Gastrocnemius medialis (tissue), 4 donors: ENCODE results near the gene POLR2A. TPM values are rescaled to one million over a fixed set of nuclear protein-coding genes. Genes with fewer than 3 reads are reported as not detected.

ENCODE experiments used
- ATAC-seq, 2 donors: fragments of 150-250 bp; one replicate each; pipeline ENCODE4 v1.9.1; 2016
- DNase-seq, 2 donors: peaks; one replicate each; pipeline ENCODE4 v3.0.0-alpha.2; 2019
- H3K27ac ChIP-seq, 4 donors: fragments of 200-600 bp; sonication (generic); 1 replicate in 1 of 4; 2 replicates in 3 of 4; pipeline ENCODE4 v1.5.1; 2016 to 2018; ENCODE audit warnings: mild to moderate bottlenecking in 2 of 4, moderate library complexity in 1 of 4
- H3K27me3 ChIP-seq, 3 donors: fragments of 200-600 bp; sonication (generic) in 2 of 3; 1 replicate in 1 of 3; 2 replicates in 2 of 3; pipeline versions ENCODE4 v1.5.1 to v1.6.0; 2016 to 2019; ENCODE audit warnings: mild to moderate bottlenecking in 1 of 3, moderate library complexity in 1 of 3
- H3K36me3 ChIP-seq, 2 donors: fragments of 200-600 bp; sonication (generic) in 1 of 2; one replicate each; pipeline ENCODE4 v1.5.1; 2017 to 2018
- H3K4me1 ChIP-seq, 2 donors: fragments of 200-600 bp; sonication (generic) in 1 of 2; one replicate each; pipeline ENCODE4 v1.5.1; 2016 to 2017; ENCODE audit warnings: mild to moderate bottlenecking in 2 of 2
- H3K4me3 ChIP-seq, 4 donors: fragments of 200-600 bp; sonication (generic) in 3 of 4; 1 replicate in 1 of 4; 2 replicates in 3 of 4; pipeline ENCODE4 v1.5.1; 2016 to 2019; ENCODE audit warnings: mild to moderate bottlenecking in 2 of 4
- H3K9me3 ChIP-seq, 3 donors: fragments of 200-600 bp; sonication (generic) in 2 of 3; 1 replicate in 1 of 3; 2 replicates in 2 of 3; pipeline ENCODE4 v1.5.1; 2016 to 2019
- POLR2A ChIP-seq, 2 donors: fragments of 450-650 bp; IDR thresholded peaks; one replicate each; pipeline ENCODE4 v1.6.1; 2017; ENCODE audit warnings: antibody characterized with exemption in 2 of 2, mild to moderate bottlenecking in 2 of 2, moderate library complexity in 2 of 2
- in situ Hi-C, 4 donors: fragments of 200-750 bp; cut with MboI; loops; one replicate each; pipeline versions ENCODE4 v1.15.0 to v1.8.0; 2017; ENCODE audit warnings: low sequenced_read_pairs in 4 of 4
- intact Hi-C: fragments of 100-400 bp; cut with DNase I; formaldehyde crosslinking; loops from one replicate; pipeline ENCODE4 v1.15.1; 2023; ENCODE audit warnings: low total_unique reads
- total RNA-seq, 4 donors: library from RNA; depleted of rRNA; stranded (reverse); fragments of >200 nt; gene quantifications; one replicate each; pipeline versions ENCODE4 v1.1.0 to v1.2.3, GENCODE V29; 2016
- TF ChIP-seq, protein P1 (sequence below), 5 experiments: fragments of 450-650 bp in 3 of 5; fragments of 200-600 bp in 2 of 5; sonication (generic) in 2 of 5; IDR thresholded peaks in 4 of 5; conservative IDR thresholded peaks in 1 of 5; 1 replicate in 4 of 5; 2 replicates in 1 of 5; pipeline ENCODE4 v1.5.1; 2016 to 2019; ENCODE audit warnings: antibody characterized with exemption in 5 of 5, mild to moderate bottlenecking in 3 of 5, moderate library complexity in 3 of 5

The POLR2A gene
- total RNA-seq, 4 donors from 2014 or later: 20.3 to 56.9 (median 39.3) TPM

DNA sequence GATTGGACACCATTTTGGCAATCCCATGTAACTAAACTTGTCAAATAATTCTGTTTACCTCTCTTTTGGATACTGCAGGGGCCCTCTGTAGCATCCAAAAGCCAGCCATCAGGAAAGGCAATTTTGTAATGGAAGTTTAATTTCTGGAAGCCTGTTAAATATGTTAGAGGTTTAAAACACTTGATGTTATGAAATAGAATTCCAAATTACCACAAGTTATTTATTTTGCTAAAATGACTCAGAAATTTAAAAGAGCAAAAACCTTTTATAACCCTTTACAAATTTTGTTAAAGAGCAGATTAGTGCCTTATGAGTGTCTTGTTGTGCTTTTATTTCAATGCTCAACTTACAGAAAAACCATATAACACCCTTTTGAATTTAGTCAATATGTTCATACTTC lies 44.7 kb downstream of the POLR2A start:
- Histone ChIP-seq H3K4me1 (no peaks in the 10 kb centered on the region), H3K27ac (no peak overlapping the region), H3K27me3 (no peaks in the 10 kb centered on the region), H3K36me3 (no peaks in the 10 kb centered on the region), H3K4me3 (no peak overlapping the region), H3K9me3 (no peaks in the 10 kb centered on the region)
- DNase-seq (no peak), ATAC-seq (no peak)
- TF ChIP-seq POLR2A (IDR thresholded peaks at IDR 0.05): no peak
- TF ChIP-seq, protein P1, sequence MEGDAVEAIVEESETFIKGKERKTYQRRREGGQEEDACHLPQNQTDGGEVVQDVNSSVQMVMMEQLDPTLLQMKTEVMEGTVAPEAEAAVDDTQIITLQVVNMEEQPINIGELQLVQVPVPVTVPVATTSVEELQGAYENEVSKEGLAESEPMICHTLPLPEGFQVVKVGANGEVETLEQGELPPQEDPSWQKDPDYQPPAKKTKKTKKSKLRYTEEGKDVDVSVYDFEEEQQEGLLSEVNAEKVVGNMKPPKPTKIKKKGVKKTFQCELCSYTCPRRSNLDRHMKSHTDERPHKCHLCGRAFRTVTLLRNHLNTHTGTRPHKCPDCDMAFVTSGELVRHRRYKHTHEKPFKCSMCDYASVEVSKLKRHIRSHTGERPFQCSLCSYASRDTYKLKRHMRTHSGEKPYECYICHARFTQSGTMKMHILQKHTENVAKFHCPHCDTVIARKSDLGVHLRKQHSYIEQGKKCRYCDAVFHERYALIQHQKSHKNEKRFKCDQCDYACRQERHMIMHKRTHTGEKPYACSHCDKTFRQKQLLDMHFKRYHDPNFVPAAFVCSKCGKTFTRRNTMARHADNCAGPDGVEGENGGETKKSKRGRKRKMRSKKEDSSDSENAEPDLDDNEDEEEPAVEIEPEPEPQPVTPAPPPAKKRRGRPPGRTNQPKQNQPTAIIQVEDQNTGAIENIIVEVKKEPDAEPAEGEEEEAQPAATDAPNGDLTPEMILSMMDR (IDR thresholded peaks at IDR 0.05 in 4 of 5, conservative IDR thresholded peaks at IDR 0.05 in 1 of 5): no peak
- intact Hi-C loops: no loop called here
- in situ Hi-C loops: loop anchor here in 1 of 4 donors (25.0 kb wide), 1 partner anchor 167 kb away; the partner anchor contains the start of genes KCTD11 and TMEM95

DNA sequence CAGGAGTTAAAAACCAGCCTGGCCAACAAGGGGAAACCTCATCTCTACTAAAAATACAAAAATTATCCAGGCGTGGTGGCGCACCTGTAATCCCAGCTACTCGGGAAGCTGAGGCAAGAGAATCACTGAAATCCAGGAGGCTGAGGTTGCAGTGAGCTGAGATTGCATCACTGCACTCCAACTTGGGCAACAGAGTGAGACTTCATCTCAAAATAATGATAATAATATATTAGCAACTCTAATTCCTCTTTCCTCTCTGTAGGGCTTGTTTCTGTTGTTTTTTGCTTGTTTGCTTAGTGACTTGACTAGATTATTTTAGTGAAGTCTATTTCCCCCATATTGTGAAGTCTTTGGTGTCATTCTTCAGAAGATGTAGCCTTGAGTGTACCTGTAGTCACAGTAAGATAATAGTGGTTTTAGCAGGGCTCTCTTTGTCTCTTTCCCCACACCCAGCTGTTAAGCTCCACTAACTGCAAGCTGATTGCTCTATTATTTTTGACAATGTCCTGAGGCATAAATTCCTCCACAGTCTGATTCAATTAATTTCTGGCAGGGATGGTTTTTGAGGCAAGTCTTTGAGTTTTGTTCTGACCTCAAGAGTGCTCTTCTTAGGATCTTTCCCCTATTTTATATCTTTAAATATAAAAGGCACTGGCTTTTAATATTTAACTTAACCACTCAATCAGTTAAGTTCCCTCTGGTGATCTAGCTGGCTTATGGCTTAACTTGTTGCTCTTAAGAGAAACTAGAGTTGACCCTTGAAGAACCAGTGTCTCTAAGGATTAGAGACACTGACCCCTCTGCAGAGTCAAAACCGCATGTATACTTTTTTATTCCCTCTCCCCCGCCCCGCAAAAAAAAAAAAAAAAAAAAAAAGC lies 46.1 kb downstream of the POLR2A start:
- Histone ChIP-seq H3K4me1 (no peaks in the 10 kb centered on the region), H3K9me3 (no peaks in the 10 kb centered on the region), H3K27me3 (no peaks in the 10 kb centered on the region), H3K4me3 (no peak overlapping the region), H3K36me3 (no peaks in the 10 kb centered on the region), H3K27ac (no peak overlapping the region)
- no peak for DNase-seq
- in situ Hi-C loops (loop anchor here in 1 of 4 donors (25.0 kb wide), 1 partner anchor 168 kb away; the partner anchor contains the start of genes KCTD11 and TMEM95), intact Hi-C loops (no loop called here)
- TF ChIP-seq, protein P1 (IDR thresholded peaks at IDR 0.05 in 4 of 5, conservative IDR thresholded peaks at IDR 0.05 in 1 of 5): no peak
- no peak for TF ChIP-seq POLR2A (IDR thresholded peaks at IDR 0.05)
- ATAC-seq: no peak

DNA sequence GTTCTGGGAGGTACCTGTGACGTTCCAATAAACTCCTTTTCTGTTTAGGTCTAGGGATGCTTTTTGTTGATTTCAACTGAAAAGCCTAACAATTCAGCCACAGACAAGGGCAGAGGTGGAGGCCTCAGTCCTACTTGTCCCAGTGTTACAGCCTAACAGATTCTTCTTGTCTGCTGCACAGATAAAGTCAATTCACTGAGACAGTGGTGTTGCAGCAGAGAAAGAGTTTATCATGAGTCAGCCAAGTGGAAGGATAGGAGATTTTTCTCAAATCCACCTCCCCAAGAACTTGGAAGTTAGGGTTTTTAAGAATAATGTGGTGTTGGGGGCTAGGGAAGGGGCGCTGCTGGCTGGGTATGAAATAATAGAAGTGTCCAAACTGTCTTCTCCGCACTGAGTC lies 53.9 kb downstream of the POLR2A start:
- no peak for DNase-seq
- Histone ChIP-seq H3K27me3 (no peaks in the 10 kb centered on the region), H3K4me3 (no peak overlapping the region), H3K36me3 (no peaks in the 10 kb centered on the region), H3K9me3 (no peaks in the 10 kb centered on the region), H3K27ac (no peak overlapping the region), H3K4me1 (no peaks in the 10 kb centered on the region)
- TF ChIP-seq, protein P1 (IDR thresholded peaks at IDR 0.05 in 4 of 5, conservative IDR thresholded peaks at IDR 0.05 in 1 of 5): no peak
- no peak for TF ChIP-seq POLR2A (IDR thresholded peaks at IDR 0.05)
- in situ Hi-C loops (loop anchor here in 1 of 4 donors (25.0 kb wide), 1 partner anchor 176 kb away; the partner anchor contains the start of genes KCTD11 and TMEM95), intact Hi-C loops (no loop called here)
- no peak for ATAC-seq

DNA sequence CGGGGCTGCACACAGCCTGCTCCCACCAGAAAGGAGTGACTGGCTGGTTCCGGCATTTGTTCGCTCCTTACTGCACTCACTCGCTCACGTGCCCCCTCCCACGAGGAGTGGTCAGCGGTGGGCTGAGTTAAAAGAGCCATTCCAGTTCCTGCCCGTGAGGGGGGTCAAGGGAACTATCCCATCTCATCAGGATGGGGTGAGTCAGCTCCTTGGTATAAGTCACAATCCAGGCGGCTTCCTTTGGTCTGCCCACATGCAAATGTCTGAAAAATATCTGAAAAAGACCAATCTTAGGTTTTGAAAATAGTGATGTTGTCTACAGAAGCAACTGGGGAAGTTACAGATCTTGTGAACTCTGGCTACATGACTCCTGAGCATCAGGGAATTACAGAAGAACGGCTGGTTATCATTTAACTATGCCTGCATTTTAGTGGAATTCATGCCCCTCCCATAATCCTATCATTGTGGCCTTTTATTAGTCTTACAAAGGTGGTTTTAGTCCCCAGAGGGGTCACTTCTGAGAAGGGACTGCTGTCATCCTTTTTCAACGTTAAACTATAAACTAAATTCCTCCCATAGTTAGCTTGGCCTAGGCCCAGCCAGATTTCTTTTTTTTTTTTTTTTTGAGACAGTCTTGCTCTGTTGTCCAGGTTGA lies 54.9 kb downstream of the POLR2A start:
- H3K36me3 ChIP-seq: no peaks in the 10 kb centered on the region
- TF ChIP-seq, protein P1 (IDR thresholded peaks at IDR 0.05 in 4 of 5, conservative IDR thresholded peaks at IDR 0.05 in 1 of 5): no peak
- TF ChIP-seq POLR2A (IDR thresholded peaks at IDR 0.05): no peak
- in situ Hi-C loops (loop anchor here in 1 of 4 donors (25.0 kb wide), 1 partner anchor 177 kb away; the partner anchor contains the start of genes KCTD11 and TMEM95), intact Hi-C loops (no loop called here)
- H3K4me1 ChIP-seq: no peaks in the 10 kb centered on the region
- DNase-seq (no peak), ATAC-seq (no peak)
- H3K27ac ChIP-seq: no peak overlapping the region
- H3K27me3 ChIP-seq: no peaks in the 10 kb centered on the region
- no peaks in the 10 kb centered on the region for H3K9me3 ChIP-seq
- no peak overlapping the region for H3K4me3 ChIP-seq
